Mucosa of gallbladder (tissue), 1 donor: ENCODE data around the gene SMPD3. TPM values are rescaled to one million over a fixed set of nuclear protein-coding genes. Genes with fewer than 3 reads are reported as not detected.
"Not testable (repeated sequence)": the region's sequence is repeated elsewhere in the genome, so short reads cannot be mapped to it uniquely, and the experiment has no call there.

ENCODE experiments used
- DNase-seq: peaks from one replicate; pipeline ENCODE4 v3.0.0-alpha.2; 2020; ENCODE audit warnings: low spot score
- total RNA-seq: library from RNA; stranded (reverse); gene quantifications from one replicate; pipeline ENCODE4 v1.2.1, GENCODE V29; 2021
- donor health status: DM: no; HTN: no; CAD: no.

The SMPD3 gene
- total RNA-seq, result 225 TPM

GRCh38 chr16:68448360-68448970 lies at the start of gene SMPD3:
SMPD3 (minus strand) TSS chr16:68448508; CDS start chr16:68372181, 76,327 bp downstream.
- peak; percentile 99 for DNase-seq

- no peak for DNase-seq
These were observed 48.4 kb upstream of the SMPD3 start for GRCh38 chr16:68496689-68497088.

GRCh38 chr16:68494261-68494660 lies 46.0 kb upstream of the SMPD3 start:
- not testable (repeated sequence) for DNase-seq

- DNase-seq, result no peak
These were observed 45.2 kb upstream of the SMPD3 start for GRCh38 chr16:68493412-68494070.

- peak; percentile 95 for DNase-seq
These were observed 44.5 kb upstream of the SMPD3 start for GRCh38 chr16:68492543-68493411.

GRCh38 chr16:68492151-68492542 lies 43.8 kb upstream of the SMPD3 start:
- DNase-seq, result no peak

- no peak for DNase-seq
These were observed 43.3 kb upstream of the SMPD3 start for GRCh38 chr16:68491576-68491950.

- DNase-seq, result peak; percentile 88
These were observed 42.7 kb upstream of the SMPD3 start for GRCh38 chr16:68490829-68491575.

GRCh38 chr16:68490358-68490757 lies 42.0 kb upstream of the SMPD3 start:
- no peak for DNase-seq

GRCh38 chr16:68488554-68488953 lies 40.2 kb upstream of the SMPD3 start:
- DNase-seq, result no peak

- no peak for DNase-seq
These were observed 39.4 kb upstream of the SMPD3 start for GRCh38 chr16:68487669-68488068.

GRCh38 chr16:68487203-68487514 lies 38.9 kb upstream of the SMPD3 start:
- DNase-seq, result no peak

- DNase-seq, result peak; percentile 82
These were observed 38.3 kb upstream of the SMPD3 start for GRCh38 chr16:68486502-68487202.

- no peak for DNase-seq
These were observed 33.3 kb upstream of the SMPD3 start for GRCh38 chr16:68481636-68482035.

GRCh38 chr16:68480084-68480995 lies 32.0 kb upstream of the SMPD3 start:
- no peak for DNase-seq

GRCh38 chr16:68479271-68479670 lies 31.0 kb upstream of the SMPD3 start:
- no peak for DNase-seq

GRCh38 chr16:68478526-68479250 lies 30.4 kb upstream of the SMPD3 start:
- no peak for DNase-seq

GRCh38 chr16:68475071-68475470 lies 26.8 kb upstream of the SMPD3 start:
- peak; percentile 34 for DNase-seq

- peak; percentile 36 for DNase-seq
These were observed 25.2 kb upstream of the SMPD3 start for GRCh38 chr16:68473358-68474070.
